OCI-M2 (cell line): Measurements from ENCODE around the gene OBSCN.

Source experiments
- DNase-seq: peaks from one replicate; lab custom pipeline; 2025; ENCODE audit not compliant: unreplicated experiment; lab: John Stamatoyannopoulos, UW

Gene OBSCN

DNA sequence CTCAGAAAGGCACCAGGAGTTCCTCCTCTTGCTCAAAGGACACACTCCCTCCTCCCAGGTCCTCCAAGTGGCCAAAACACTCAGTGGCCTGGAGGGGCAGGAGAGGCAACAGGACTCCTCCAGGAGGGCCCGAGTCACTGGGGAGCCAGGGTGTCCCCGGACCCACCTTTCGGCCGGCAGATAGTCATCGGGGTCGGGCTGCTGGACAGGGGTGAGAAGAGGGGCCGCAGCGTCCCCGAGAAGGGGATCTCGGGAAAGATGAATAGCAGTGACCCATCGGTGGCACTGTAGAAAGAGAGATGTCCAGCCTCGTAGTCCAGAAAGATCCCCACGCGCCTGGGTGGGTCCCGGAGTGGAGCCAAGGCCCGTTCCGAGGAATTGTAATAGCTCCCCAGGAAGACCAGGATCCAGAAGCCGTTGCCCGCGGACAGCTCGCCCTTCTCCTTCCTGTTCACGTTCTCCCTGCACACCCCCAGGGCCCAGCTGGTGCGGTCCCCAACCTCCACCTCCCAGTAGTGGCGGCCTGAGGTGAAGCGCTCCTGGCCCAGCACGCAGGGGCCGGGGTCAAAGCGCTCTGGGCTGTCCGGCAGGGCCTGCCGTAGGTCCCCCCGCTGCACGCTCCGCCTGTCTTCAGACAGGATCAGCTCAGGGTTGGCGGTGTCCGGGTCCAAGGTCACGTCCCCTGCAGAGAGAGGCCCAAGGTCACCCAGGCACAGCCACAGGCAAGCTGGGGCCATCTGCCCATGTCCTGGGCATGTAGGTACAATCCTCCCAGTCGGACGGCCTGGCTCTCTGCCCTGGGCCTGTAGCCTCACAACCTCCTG is 186.9 kb downstream of the OBSCN start:
- no peak for DNase-seq

DNA sequence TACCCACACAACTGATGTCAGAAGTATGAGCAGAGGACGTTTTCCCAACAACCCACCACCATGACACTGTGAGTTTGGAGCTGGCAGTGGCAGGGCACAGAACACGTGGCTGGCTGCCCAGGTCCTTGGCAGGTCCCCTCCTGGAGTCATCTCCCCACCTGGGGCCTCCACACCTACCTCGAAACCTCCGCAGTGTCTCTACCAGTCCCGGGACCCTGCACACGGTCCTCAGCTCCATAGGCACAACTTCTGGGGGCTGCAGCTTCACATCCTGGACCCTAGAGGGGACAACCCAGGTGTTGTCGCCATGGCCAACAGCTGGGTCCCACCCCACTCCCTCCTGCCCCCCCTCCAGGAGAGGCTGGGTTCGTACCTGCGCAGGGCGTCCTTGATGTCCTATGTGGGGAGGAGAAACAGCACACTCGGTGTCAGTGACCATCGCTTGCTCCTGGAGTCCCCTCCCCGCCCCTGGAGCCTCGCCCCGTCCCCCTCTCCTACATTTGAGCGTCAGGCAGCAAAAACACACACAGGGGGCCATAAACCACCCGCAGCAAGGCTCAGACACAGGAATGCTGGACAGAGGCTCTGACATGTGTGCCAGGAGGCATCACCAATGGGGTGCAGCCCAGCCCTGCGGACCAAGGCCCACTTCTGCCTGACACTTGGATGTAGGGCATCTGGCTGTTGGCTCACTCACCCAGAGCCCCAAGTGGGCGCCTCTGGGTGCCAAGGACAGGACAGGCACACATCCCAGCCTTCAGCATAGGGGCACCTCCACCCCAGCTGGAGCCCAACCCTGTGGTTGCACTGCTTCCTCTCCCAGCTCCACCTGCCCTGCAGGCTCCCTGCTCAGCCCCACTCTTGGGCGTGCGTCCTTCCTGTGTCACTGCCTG is 189.2 kb downstream of the OBSCN start:
- no peak for DNase-seq

DNA sequence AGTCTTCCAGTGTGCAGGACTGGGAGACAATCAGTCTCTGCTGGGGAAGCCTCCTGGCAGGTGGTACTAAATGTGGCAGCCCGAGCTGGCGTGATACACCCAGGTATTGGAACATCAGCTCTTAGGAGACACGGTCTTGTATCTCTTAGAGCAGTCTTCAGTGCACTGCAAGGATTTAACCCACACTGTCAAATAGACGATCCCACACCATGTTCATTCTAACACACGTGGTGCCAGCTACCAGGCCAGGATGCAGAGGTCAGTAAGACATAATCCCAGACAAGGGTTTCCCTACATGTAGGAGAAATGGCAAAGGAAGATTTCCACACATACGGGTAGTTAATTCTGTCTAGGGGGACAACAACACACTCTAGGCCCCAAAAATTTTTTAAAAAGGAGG is 190.1 kb downstream of the OBSCN start:
- no peak for DNase-seq

DNA sequence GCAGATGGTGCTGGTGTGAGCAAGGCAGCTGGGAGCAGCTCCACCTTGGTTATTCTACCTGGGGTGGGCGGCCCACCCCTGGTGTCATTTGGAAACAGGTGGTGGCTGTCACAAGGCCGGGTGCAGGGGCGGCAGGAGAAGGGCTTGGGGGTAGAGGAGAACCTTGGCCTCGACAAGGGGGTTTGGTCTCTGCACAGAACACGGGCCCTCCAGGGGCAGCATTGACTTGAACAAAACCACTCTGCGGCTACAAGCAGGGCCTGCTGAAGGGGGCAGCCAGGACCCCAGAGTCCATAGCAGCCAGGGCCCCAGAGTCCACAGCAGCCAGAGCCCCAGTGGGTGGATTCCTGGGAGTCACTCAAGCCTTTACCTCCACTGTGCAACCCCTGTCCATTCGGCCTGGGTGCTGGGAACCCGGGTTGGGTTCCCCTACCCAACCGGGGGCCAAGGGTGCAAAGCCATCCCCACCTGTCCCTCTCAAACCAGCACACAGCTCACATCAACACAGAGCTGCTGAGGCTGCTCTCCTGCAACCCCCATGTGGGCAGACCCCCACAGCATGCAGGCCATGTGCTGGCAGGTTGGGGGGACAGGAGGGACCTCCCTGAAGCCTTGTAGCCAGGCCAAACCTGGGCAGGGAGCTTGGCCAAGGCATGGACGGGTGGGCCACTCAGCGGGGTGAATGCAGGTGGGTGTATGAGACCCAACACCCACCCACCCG is 191.1 kb downstream of the OBSCN start:
- no peak for DNase-seq

DNA sequence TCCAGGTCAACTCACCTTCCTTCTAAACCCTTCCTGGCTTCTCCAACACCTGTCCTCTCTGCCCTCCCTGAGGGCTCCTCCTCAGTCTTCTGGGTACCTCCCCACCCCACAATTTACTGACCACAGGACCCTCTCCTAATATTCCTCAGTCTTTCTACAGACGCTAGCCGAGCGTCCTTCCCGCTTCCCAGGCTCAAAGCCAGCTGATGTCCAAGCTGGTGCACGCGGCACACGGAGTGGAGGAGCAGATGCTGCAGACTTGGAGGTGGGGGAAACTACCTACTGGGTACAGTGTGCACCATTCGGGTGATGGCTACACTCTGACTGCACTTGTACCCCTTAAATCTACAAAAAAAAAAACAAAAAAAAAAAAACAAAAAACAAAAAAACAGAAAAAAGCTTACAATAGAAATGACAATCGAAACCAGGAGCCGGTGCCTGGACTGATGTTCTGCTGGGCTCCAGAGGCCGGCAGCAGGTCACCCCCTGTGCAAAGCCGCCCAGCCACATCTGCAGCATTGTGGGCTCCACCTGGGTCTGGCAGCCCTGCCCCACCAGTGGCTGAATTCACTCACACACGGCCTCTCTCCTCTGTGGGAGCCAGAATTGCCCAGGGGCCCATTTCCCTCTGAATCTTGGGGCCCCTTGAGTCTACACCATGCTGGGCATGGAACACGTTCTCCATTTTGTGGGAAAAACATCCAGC is 191.8 kb downstream of the OBSCN start:
- no peak for DNase-seq

DNA sequence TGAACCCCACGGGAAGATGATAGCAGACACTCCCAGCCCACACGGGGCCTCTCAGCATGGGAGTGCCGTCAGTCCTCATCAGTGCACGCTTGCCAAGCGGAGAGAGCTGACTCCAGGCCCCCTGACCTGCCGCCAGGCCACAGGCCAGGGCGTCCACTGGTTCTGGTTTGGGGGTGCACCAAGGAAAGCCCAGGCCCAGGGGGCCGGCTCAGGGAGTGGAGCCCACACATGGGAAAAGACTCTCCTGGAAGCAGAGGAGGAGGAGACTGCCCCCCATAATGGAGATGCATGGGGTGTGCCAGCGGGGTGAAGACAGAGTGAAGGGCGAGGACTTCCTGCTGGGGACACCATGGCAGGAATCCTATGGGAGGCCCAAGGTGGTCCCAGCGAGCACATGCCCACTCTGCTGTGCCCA is 192.4 kb downstream of the OBSCN start:
- no peak for DNase-seq

DNA sequence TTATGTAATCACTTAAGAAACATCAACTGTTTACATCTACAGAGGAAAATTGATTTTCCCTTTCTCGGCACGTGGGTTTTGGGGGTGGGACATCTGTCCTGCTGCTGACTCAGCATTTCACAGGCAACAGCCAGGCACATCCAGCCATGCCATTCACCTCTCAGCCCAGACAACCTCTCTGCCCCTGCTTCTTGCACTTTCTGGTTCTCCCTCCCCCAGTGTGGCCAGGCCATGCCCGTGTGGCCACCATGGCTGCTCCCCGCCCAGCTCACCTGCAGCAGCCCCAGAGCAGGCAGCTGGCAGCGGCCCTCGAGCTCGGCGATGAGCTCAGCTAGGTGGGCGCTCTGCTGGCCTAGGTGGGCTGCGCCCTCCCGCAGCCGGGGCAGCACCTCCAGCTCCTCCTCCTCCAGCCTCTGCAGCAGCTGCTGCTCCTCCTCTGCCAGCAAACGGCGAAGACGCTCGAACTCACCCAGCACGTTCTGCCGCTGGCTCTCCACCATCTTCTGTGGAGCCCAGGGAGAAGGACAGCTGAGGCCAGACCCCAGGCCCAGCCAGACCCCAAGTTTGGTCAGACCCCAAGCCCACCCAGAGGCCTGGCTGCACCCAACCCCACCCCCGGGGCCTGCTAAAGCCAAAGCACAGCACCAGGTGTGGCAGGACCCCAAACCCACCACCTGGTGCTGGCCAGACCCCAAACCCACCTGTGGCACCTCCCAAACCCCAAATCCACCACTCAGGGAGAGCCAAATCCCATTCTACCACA is 193.0 kb downstream of the OBSCN start:
- no peak for DNase-seq

DNA sequence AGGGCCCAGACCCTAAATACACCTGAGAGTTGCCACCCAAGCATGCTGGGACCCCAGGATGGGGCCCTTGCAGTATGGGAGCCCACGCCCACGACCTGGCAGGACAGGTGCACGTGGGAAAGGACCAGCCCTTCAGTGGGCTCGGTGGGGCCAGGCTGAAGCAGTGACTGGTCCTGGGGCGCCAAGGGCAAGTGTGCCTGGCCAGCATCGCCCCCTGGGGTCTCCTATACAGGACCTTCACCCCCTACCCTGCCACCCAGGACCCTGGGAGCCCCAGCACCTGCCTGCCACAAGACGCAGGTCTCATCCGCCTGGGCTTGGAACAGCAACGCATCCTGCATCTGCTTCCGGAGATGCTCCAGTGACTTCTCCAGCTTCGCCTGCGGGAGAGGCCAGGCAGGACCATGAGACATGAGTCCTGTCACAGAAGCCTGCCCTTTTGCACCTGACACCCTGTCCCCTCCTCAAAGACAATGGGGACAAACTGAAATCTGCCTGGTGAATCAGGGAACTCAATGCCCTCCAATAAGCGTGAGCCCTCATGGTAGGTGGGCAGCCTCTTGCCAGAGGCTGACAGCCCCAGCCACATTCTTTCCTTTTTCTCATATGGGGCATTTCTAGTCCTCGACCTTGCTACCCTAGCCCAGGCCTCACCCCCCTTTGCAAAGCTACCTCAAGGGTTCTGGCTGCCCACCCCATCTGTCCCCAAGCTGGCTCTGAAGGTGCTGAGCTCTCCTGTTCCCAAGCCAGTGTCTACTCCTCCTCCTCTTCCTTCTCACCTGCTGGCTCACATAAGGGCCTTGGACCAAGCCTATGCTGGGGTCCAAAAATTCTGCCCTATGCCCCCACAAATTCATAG is 194.2 kb downstream of the OBSCN start:
- no peak for DNase-seq

DNA sequence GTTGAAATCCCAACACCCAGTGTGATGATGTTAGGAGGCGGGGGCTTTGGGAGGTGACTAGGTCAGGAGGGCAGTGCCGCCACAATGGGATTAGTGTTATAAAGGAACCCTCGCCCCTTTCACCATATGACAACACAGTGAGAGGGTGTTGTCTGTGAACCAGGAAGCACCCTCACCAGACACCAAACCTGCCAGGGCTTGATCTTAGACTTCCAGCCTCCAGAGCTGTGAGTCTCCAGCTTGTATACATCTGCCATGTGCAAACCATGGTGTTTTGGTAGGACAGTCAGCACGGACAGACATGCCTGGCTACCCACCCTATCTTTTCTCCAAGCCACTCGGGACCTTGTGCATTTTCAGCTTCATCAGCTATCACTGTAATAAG is 194.8 kb downstream of the OBSCN start:
- no peak for DNase-seq

DNA sequence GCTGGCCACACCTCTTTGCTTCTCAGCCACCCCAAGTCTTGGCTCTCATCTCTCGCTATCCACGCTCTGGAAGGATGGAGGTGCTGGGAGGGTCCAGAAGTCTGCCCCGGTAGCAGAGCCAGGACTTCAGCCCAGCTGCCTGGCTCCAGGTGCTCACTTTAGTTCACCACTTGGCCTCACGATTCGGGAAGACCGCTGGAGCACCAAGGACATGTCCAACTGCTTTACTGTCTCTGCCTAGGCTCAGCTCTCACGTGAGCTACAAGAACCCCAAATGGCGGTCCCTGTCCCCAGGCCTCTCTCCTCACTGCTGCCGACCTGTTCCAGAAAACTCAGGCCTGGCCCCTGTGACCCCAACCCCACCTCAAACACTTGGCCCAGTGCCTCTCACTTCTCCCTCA is 195.4 kb downstream of the OBSCN start:
- no peak for DNase-seq

DNA sequence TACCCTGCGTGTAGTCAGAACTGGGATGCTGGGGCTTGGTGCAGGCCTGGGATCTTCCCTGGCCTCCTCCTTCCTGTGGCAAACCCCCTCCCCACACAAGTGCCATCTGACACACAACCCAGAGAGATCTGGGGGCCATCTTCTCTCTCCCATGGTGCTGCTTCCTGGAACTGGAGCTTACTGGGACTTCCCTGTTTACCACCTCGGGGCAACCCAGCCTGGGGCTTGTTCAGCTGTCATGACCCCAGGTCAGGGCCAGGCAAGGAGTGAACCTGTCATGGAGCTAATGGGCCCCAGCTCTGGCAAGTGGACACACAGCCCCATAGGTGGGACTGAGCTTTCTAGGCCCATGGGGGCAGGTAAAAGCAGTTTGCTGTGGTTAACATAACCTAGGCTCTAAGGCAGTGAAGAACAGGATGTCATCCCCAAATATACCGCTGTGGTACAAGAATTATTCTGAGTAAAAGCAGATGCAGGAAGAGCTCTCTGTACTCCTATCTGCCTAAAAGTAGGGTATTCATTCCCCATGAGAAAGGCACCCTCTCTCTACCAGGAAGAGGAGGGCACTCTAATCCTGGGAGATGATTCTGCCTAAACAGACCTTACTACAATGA is 196.4 kb downstream of the OBSCN start:
- DNase-seq: no peak

DNA sequence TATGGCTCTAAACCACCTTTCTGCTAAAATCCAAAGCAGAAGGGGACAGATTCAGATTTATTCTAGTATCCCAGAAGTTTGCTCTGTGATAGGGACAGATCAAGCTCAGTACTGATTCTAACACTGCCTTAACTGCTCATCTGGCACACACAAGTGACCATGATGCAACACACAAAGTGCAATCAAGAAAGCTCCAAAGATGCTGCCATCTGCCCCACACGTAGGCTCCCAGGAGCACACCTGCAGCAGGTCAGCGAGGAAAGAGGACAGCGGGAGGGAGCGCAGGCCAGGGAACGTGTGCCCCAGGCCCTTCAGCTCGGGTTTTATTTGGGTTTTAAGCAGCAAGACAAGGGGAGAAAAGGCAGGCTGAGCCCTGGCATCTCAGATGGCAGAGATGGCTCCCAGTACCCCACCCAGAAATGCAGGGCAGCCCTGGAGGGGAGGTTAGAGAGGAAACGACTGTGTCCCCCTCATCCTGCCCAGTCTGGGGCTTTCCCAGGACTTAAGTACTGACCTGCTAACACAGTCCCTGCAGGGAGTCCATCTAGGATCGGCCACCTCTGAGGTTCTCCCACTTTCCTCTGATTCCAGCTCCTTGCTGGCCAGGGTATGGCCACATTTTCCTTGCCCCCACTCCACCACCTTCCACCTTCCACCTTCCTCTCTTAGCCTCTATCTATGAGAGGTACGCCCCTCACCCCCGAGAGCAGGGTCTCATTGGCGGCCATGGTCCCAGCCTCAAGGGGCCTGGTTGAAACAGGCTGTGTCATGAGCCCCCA is 197.5 kb downstream of the OBSCN start:
- no peak for DNase-seq

DNA sequence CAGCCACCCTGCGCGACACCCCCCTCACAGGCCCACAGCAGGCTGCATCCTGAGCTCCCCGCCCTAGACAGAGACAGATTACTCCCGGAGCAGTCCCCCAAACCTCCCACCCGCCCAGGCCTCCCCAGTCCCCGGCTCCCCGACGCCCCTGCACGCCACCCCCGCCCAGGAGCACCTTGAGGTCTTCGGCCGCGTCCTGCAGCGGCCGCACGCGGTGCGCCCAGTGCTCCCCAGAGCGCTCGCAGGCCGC is 198.1 kb downstream of the OBSCN start:
- no peak for DNase-seq

DNA sequence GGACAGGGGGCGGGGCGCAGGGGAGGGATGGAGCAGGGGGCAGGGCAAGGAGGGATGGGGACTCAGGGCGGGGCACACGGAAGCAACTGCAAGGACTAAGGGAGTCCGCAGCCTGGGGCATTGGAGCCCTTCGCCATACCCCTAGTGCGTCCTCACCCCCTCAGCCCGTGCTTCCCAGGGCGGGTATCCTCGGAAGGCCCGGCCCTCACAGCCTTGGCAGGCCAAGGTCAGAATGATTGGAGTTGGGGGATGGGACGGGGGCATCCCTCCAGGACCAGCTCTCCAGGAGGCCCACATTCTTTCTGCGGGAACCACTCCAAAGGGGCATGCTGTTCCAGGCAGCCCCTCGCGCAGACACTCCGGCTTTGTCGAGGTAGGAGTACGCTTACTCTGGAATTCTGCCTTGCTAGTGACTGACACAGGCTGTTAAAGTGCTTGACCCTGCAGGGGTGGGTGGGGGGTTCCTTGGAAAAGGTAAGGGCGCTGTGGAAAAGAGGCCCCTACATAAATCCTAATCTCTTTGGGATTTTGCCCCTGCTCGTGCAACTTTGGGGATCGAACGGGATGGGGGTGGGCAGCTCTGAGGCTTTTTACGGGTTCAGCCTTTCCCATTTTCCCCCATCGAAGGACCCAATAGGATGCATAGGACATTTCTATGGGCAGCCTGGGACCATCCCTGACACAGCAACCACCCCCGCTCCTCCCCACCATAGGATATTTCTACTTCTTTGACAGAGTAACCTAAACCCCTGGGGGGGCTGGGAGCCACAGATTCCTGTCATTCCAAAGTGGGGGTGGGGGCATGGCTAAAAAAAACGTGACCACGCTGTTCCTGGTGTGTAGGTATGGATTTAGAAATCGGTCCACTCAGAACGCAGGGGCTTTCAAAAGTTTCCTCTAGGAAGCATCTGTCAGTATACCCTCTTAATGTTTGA is 199.5 kb downstream of the OBSCN start:
- no peak for DNase-seq

DNA sequence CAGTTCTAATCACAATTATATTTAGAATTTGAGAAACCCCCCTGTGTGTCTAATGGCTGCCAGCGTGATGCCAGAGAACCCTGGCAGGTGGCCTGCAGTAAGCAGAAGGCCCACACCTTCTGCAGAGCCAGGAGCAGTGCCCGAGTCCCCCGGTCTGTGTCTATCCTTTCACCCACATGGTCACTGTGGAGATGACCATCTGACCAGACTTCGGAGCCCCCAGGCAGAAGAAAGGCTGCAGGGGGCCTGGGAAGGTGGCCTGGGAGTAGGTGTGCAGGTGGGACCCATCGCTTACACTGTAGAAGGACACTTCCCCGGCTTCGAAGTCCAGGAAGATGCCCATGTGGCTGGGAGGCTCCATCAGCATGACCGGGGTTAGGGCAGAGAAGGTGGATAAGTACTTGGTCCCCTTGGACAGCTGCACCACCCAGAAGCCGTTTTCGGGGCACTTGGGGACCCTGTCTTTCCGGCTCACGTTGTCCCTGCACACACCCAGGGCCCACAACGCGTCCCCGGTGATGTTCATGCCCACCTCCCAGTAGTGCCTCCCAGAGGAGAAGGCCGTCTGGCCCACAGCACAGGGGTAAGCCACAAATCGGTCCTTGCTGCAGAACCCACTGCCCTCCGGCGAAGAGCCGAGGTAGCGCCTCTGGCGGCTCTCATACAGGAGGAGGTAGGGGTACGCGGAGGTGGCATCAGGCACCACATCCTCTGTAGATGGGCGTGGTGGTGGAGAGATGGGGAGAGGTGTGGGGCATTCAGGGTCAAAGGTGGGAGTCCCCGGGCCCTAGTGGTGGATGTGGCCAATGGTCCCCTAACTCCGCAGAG is 200.4 kb downstream of the OBSCN start:
- no peak for DNase-seq
